ENCODE measurements around the gene JRKL. TPM values are rescaled to one million over a fixed set of nuclear protein-coding genes. Genes with fewer than 3 reads are reported as not detected.

The JRKL gene
- total RNA-seq, result 1 to 10 TPM; 4.5 to 6.1 (median 5.5) TPM
- total RNA-seq (2013), result 11.3 TPM

DNA sequence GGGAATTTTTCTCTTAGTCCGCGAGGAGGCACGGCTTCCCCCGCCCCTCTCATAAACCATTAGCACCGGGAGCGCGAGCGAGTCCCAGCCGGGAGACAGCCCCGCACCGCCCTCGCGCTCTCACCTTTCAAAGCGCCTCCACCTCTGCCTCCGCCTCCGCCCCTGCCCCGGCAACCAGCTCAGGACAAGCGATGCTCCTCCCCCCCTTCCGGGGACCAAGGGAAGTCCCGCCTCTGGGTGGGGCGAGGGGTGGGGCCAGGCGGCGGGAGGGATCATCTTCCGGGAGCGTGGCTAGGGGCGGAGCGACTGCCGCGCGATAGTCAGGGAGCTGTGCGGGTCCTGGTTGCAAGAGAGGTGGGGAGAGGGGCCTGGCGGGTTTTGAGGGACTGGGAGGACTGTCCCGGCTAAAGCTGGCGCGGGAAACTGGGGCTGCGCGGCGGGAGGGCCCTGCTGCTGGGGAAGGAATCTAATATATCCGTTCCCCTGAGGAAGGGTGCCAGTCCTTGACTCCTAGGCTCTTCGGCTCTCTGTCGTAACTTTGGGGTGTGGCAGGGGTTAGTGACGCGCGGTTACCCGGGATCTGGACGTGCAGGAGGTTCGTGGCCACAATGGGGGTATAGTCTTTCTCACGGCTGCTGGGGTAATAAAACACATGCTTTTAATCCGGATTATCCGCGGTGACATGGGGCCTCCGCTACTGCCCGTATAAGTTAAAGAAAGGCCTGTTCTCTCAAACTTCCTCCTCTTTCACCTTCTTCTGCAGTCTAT, at the start of gene JRKL, which contains the start of gene CCDC82:
TSS of gene JRKL (plus strand) at position 294 of the 768 bp plus-strand sequence. CDS start 637 bp downstream, outside the sequence.
TSS of gene CCDC82 (minus strand) at position 193 of the 768 bp plus-strand sequence. CDS start 5,165 bp downstream, outside the sequence.
- peaks cover 35 to 54% of the 10 kb centered on the region in 2 donors for H3K4me1 Mint-ChIP-seq
- H3K4me3 Mint-ChIP-seq, result peak within 1 kb of the TSS; percentile 95
- no peaks in the 10 kb centered on the region for H3K9me3 Mint-ChIP-seq
- DNase-seq (peak; percentile 97), ATAC-seq (peak; percentile 96 to 99 (median 97))
- intact Hi-C loops (cut with micrococcal nuclease), result loop anchor here (1.0 to 5.0 kb wide), 3 partner anchors 47 to 601 kb away; partner anchors contain the start of genes FAM76B and MAML2
- Histone ChIP-seq H3K4me3 (ENCODE audit: low read length) (peak within 1 kb of the TSS; percentile 82), H3K36me3 (ENCODE audit: control insufficient read depth, insufficient read depth, low read length) (no peaks in the 10 kb centered on the region), H3K4me1 (ENCODE audit: control insufficient read depth, insufficient read depth, low read length) (peaks cover 8% of the 10 kb centered on the region), H3K27ac (ENCODE audit: low read length) (peak within 1 kb of the TSS; percentile 89), H3K27me3 (ENCODE audit: control insufficient read depth, insufficient read depth, low read length) (no peaks in the 10 kb centered on the region), H3K9me3 (ENCODE audit: control insufficient read depth, insufficient read depth, low read length) (no peaks in the 10 kb centered on the region)
- no peaks in the 10 kb centered on the region for H3K36me3 Mint-ChIP-seq
- TF ChIP-seq, protein P1, sequence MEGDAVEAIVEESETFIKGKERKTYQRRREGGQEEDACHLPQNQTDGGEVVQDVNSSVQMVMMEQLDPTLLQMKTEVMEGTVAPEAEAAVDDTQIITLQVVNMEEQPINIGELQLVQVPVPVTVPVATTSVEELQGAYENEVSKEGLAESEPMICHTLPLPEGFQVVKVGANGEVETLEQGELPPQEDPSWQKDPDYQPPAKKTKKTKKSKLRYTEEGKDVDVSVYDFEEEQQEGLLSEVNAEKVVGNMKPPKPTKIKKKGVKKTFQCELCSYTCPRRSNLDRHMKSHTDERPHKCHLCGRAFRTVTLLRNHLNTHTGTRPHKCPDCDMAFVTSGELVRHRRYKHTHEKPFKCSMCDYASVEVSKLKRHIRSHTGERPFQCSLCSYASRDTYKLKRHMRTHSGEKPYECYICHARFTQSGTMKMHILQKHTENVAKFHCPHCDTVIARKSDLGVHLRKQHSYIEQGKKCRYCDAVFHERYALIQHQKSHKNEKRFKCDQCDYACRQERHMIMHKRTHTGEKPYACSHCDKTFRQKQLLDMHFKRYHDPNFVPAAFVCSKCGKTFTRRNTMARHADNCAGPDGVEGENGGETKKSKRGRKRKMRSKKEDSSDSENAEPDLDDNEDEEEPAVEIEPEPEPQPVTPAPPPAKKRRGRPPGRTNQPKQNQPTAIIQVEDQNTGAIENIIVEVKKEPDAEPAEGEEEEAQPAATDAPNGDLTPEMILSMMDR (IDR thresholded peaks at IDR 0.05), result no peak
- H3K27me3 Mint-ChIP-seq (ENCODE audit: low read depth in 2 of 2), result no peaks in the 10 kb centered on the region
- H3K27ac Mint-ChIP-seq, result peak within 1 kb of the TSS; percentile 75 to 95
- under 1% methylated on average over 53 of the region's 53 CpGs for WGBS (ENCODE audit: insufficient coverage)

DNA sequence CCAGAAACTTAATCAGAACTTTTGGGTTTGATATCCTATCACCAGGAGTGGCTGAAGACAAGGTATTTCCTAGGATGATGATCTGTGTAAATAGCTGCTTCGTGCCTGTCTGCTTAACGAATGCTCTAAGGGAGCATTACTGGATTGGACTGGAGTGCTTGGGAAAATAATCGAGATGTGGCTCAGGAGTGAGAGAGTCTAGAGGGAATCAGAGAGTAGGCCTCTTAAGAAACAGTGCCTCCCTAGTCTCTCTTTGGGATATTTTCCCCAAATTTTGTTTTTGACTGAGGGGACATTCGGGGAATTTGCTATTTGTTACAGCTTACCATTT, 49.3 kb upstream of the JRKL start:
- H3K4me3 Mint-ChIP-seq, result peak overlapping the region; percentile 99
- H3K27me3 Mint-ChIP-seq (ENCODE audit: low read depth in 2 of 2), result peaks cover 0 to 3% of the 10 kb centered on the region in 2 donors
- peak overlapping the region; percentile 44 for H3K27ac ChIP-seq (ENCODE audit: low read length)
- TF ChIP-seq, protein P1 (IDR thresholded peaks at IDR 0.05), result no peak
- peak overlapping the region; percentile 74 for H3K4me3 ChIP-seq (ENCODE audit: low read length)
- H3K9me3 ChIP-seq (ENCODE audit: control insufficient read depth, insufficient read depth, low read length), result no peaks in the 10 kb centered on the region
- WGBS (ENCODE audit: insufficient coverage), result 85% methylated on average over 4 of the region's 4 CpGs
- no peaks in the 10 kb centered on the region for H3K27me3 ChIP-seq (ENCODE audit: control insufficient read depth, insufficient read depth, low read length)
- H3K9me3 Mint-ChIP-seq, result no peaks in the 10 kb centered on the region
- ATAC-seq, result no peak
- intact Hi-C loops (cut with micrococcal nuclease), result loop anchor here (5.0 kb wide), 1 partner anchor 73 kb away; no protein-coding TSS in a partner anchor
- peaks cover 68 to 80% of the 10 kb centered on the region in 2 donors for H3K4me1 Mint-ChIP-seq
- peaks cover 48% of the 10 kb centered on the region for H3K4me1 ChIP-seq (ENCODE audit: control insufficient read depth, insufficient read depth, low read length)
- DNase-seq, result no peak
- H3K36me3 ChIP-seq (ENCODE audit: control insufficient read depth, insufficient read depth, low read length), result no peaks in the 10 kb centered on the region
- peak overlapping the region; percentile 81 to 92 for H3K27ac Mint-ChIP-seq
- H3K36me3 Mint-ChIP-seq, result no peaks in the 10 kb centered on the region

DNA sequence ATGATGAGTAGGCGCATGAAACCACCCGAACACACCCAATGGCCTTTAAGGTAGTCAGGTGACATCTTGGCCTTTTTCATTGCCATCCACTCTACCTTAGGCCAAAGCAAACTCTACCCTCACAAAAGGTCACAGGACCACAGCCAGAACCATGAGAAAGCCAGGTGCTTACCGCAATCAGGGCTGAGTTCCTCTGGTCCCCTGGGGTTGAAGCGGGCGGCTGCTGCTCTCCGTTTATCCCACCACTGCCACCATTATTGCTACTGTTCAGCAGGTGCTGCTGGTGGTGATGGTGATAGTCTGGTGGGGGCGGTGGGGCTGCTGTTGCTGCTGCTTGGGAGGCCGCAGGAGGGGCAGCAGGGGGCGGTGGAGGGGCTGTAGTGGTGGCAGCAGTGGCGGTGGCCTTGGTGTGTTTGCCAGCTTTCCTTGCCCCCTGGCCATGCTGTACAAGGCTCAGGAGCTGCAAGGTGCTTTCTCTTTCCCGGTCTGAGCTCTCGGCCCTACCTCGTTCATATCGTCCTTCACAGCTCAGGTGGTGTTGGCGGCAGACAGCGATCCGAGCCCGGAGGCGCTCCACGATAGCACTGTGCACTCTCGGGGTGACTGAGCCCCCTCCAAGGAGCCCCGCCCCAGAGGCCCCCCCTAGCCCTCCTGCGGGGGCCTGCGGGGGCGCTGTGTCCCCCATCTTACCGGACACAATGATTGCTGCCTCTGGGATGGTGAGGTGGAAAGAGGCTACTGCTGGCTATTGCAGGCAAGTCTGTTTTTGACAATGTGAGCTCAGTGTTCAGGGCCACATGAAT, 48.4 kb upstream of the JRKL start:
- intact Hi-C loops (cut with micrococcal nuclease), result loop anchor here (2.0 to 5.0 kb wide), 3 partner anchors 74 to 505 kb away; no protein-coding TSS in a partner anchor
- peak overlapping the region; percentile 74 for H3K4me3 ChIP-seq (ENCODE audit: low read length)
- Mint-ChIP-seq H3K9me3 (no peaks in the 10 kb centered on the region), H3K27ac (peak overlapping the region; percentile 81 to 92), H3K4me1 (peaks cover 64 to 71% of the 10 kb centered on the region in 2 donors), H3K4me3 (peak overlapping the region; percentile 99), H3K36me3 (no peaks in the 10 kb centered on the region), H3K27me3 (ENCODE audit: low read depth in 2 of 2) (peaks cover 0 to 3% of the 10 kb centered on the region in 2 donors)
- peak overlapping the region; percentile 44 for H3K27ac ChIP-seq (ENCODE audit: low read length)
- H3K36me3 ChIP-seq (ENCODE audit: control insufficient read depth, insufficient read depth, low read length), result no peaks in the 10 kb centered on the region
- no peaks in the 10 kb centered on the region for H3K9me3 ChIP-seq (ENCODE audit: control insufficient read depth, insufficient read depth, low read length)
- H3K27me3 ChIP-seq (ENCODE audit: control insufficient read depth, insufficient read depth, low read length), result no peaks in the 10 kb centered on the region
- ATAC-seq, result peak; percentile 49 to 73 (median 50)
- peaks cover 45% of the 10 kb centered on the region for H3K4me1 ChIP-seq (ENCODE audit: control insufficient read depth, insufficient read depth, low read length)
- peak; percentile 60 to 79 for DNase-seq
- 6% methylated on average over 22 of the region's 26 CpGs for WGBS (ENCODE audit: insufficient coverage)
- TF ChIP-seq, protein P1 (IDR thresholded peaks at IDR 0.05), result peak; percentile 20
